Measurements from ENCODE around the gene MCOLN3.

- no peak for TF ChIP-seq CTCF (IDR thresholded peaks at IDR 0.05; ENCODE audit: low read depth, low read length)
- TF ChIP-seq EZH2phosphoT487 (IDR thresholded peaks at IDR 0.05; ENCODE audit: low read depth): no peak
Measured at GRCh38 chr1:85028151-85028550, 20.1 kb downstream of the MCOLN3 start.

Data from OCI-LY3 (cell line).